Measurements from ENCODE around the gene PRLH. TPM values are rescaled to one million over a fixed set of nuclear protein-coding genes. Genes with fewer than 3 reads are reported as not detected.

Gene PRLH
- total and polyA plus RNA-seq, 2 donors (not counting 3 experiments of a cell fraction or from before 2014, with no cell fraction given), result not detected

- no peaks in the 10 kb centered on the region for H3K36me3 ChIP-seq (ENCODE audit: control insufficient read depth in 2 of 2, extremely low read depth in 1 of 2, insufficient read depth in 2 of 2, low read length in 2 of 2)
- no peak overlapping the region for H3K9ac ChIP-seq (replicated peaks; ENCODE audit: extremely low read depth, insufficient read depth, low read length)
- TF ChIP-seq GATA2 (IDR thresholded peaks at IDR 0.05; ENCODE audit: insufficient read depth, insufficient read length, low read depth, low read length) (no peak), POLR2AphosphoS5 (IDR thresholded peaks at IDR 0.05; ENCODE audit: insufficient read depth, low read depth, low read length) (no peak)
- H3K4me3 ChIP-seq (replicated peaks in 1 of 3; ENCODE audit: insufficient read depth in 1 of 3, low read depth in 1 of 3, low read length in 3 of 3), result no peak overlapping the region
- intact Hi-C loops (cut with micrococcal nuclease) (no loop called here), dilution Hi-C loops (cut with MboI; ENCODE audit: extremely low pct_ligation_motif_present, low sequenced_read_pairs) (no loop called here)
- no peaks in the 10 kb centered on the region for H3K9me1 ChIP-seq (replicated peaks; ENCODE audit: control insufficient read depth, extremely low read depth, insufficient read depth, low read length)
- H2AFZ ChIP-seq (ENCODE audit: low read depth, low read length), result no peak overlapping the region
- H3K9me3 ChIP-seq (replicated peaks; ENCODE audit: control insufficient read depth, insufficient read depth, low read length), result no peaks in the 10 kb centered on the region
- ChIA-PET CTCF (interaction anchor here (1.0 to 3.4 kb wide), 4 partner anchors 10 to 26 kb away, joined by 3 to 15 read pairs (median 4); no protein-coding TSS in a partner anchor), POLR2A (no interaction called here)
- H3K79me2 ChIP-seq (ENCODE audit: control insufficient read depth, insufficient read depth, low read length), result no peaks in the 10 kb centered on the region
- BruUV-seq (replicated peaks), result no TSS peak
- no peak overlapping the region for H3K27ac ChIP-seq (ENCODE audit: insufficient read depth, low read depth, low read length)
- no peak for FAIRE-seq
- no peak overlapping the region for H3K4me2 ChIP-seq (ENCODE audit: insufficient read depth, low read length)
- no peak for DNase-seq (ENCODE audit: low read depth, low spot score)
- no peaks in the 10 kb centered on the region for H3K27me3 ChIP-seq (ENCODE audit: control insufficient read depth in 2 of 2, insufficient read depth in 2 of 2, low read length in 2 of 2)
- H4K20me1 ChIP-seq (replicated peaks; ENCODE audit: control insufficient read depth, extremely low read depth, insufficient read depth, low read length), result no peaks in the 10 kb centered on the region
- no peaks in the 10 kb centered on the region for H3K4me1 ChIP-seq (ENCODE audit: control insufficient read depth, extremely low read depth, insufficient read depth, low read length)
Observed at GRCh38 chr2:237538901-237539300, 27.5 kb upstream of the PRLH start.

- Histone ChIP-seq H3K79me2 (ENCODE audit: control insufficient read depth, insufficient read depth, low read length) (no peaks in the 10 kb centered on the region), H3K27ac (ENCODE audit: insufficient read depth, low read depth, low read length) (no peak overlapping the region), H3K4me1 (ENCODE audit: control insufficient read depth, extremely low read depth, insufficient read depth, low read length) (no peaks in the 10 kb centered on the region), H4K20me1 (replicated peaks; ENCODE audit: control insufficient read depth, extremely low read depth, insufficient read depth, low read length) (no peaks in the 10 kb centered on the region), H3K9me1 (replicated peaks; ENCODE audit: control insufficient read depth, extremely low read depth, insufficient read depth, low read length) (no peaks in the 10 kb centered on the region), H3K36me3 (ENCODE audit: control insufficient read depth in 2 of 2, extremely low read depth in 1 of 2, insufficient read depth in 2 of 2, low read length in 2 of 2) (no peaks in the 10 kb centered on the region), H3K4me3 (replicated peaks in 1 of 3; ENCODE audit: insufficient read depth in 1 of 3, low read depth in 1 of 3, low read length in 3 of 3) (no peak overlapping the region), H3K4me2 (ENCODE audit: insufficient read depth, low read length) (no peak overlapping the region), H3K9ac (replicated peaks; ENCODE audit: extremely low read depth, insufficient read depth, low read length) (no peak overlapping the region), H3K9me3 (replicated peaks; ENCODE audit: control insufficient read depth, insufficient read depth, low read length) (no peaks in the 10 kb centered on the region), H2AFZ (ENCODE audit: low read depth, low read length) (no peak overlapping the region), H3K27me3 (ENCODE audit: control insufficient read depth in 2 of 2, insufficient read depth in 2 of 2, low read length in 2 of 2) (no peaks in the 10 kb centered on the region)
- FAIRE-seq (no peak), DNase-seq (ENCODE audit: low read depth, low spot score) (no peak)
- ChIA-PET CTCF (interaction anchor here (1.5 to 3.4 kb wide), 3 partner anchors 11 to 32 kb away, joined by 3 to 15 read pairs (median 8); no protein-coding TSS in a partner anchor), POLR2A (no interaction called here)
- no TSS peak for BruUV-seq (replicated peaks)
- dilution Hi-C loops (cut with MboI; ENCODE audit: extremely low pct_ligation_motif_present, low sequenced_read_pairs) (no loop called here), intact Hi-C loops (cut with micrococcal nuclease) (no loop called here)
- TF ChIP-seq FOS (IDR thresholded peaks at IDR 0.05; ENCODE audit: borderline replicate concordance, insufficient read depth, low read length) (no peak), JUN (IDR thresholded peaks at IDR 0.05; ENCODE audit: borderline replicate concordance, insufficient read depth, insufficient read length, low read depth) (no peak), POLR2A (IDR thresholded peaks at IDR 0.05; ENCODE audit: low read depth, low read length) (no peak), EZH2 (IDR thresholded peaks at IDR 0.05; ENCODE audit: borderline replicate concordance, low read depth, low read length, severe bottlenecking) (no peak), POLR2AphosphoS5 (IDR thresholded peaks at IDR 0.05; ENCODE audit: insufficient read depth, low read depth, low read length) (no peak), MYC (IDR thresholded peaks at IDR 0.05; ENCODE audit: low read depth, low read length) (no peak), GATA2 (IDR thresholded peaks at IDR 0.05; ENCODE audit: insufficient read depth, insufficient read length, low read depth, low read length) (no peak)
- TF ChIP-seq, protein P1, sequence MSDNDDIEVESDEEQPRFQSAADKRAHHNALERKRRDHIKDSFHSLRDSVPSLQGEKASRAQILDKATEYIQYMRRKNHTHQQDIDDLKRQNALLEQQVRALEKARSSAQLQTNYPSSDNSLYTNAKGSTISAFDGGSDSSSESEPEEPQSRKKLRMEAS (IDR thresholded peaks at IDR 0.05; ENCODE audit: insufficient read depth, insufficient read length), result no peak
- TF ChIP-seq, protein P2, sequence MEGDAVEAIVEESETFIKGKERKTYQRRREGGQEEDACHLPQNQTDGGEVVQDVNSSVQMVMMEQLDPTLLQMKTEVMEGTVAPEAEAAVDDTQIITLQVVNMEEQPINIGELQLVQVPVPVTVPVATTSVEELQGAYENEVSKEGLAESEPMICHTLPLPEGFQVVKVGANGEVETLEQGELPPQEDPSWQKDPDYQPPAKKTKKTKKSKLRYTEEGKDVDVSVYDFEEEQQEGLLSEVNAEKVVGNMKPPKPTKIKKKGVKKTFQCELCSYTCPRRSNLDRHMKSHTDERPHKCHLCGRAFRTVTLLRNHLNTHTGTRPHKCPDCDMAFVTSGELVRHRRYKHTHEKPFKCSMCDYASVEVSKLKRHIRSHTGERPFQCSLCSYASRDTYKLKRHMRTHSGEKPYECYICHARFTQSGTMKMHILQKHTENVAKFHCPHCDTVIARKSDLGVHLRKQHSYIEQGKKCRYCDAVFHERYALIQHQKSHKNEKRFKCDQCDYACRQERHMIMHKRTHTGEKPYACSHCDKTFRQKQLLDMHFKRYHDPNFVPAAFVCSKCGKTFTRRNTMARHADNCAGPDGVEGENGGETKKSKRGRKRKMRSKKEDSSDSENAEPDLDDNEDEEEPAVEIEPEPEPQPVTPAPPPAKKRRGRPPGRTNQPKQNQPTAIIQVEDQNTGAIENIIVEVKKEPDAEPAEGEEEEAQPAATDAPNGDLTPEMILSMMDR (IDR thresholded peaks at IDR 0.05; ENCODE audit: extremely low read depth in 1 of 2, insufficient read depth in 1 of 2, low read depth in 1 of 2, low read length in 2 of 2), result no peak
Observed at GRCh38 chr2:237539681-237540080, 26.7 kb upstream of the PRLH start.

Measured in endothelial cell of umbilical vein (primary cell).